HG02981 (cell line): ENCODE results near the gene GAS2L1.

Source experiments
- ATAC-seq: cut with Tn5 transposase; IDR thresholded peaks from one replicate; pipeline ENCODE4 v1.9.1; 2021; ENCODE audit warnings: mild to moderate bottlenecking, moderate library complexity; ENCODE audit not compliant: unreplicated experiment

GAS2L1 gene

GRCh38 chr22:29325785-29326315 lies 19.4 kb downstream of the GAS2L1 start:
- no peak for ATAC-seq

GRCh38 chr22:29326481-29326880 lies 20.0 kb downstream of the GAS2L1 start:
- no peak for ATAC-seq

- no peak for ATAC-seq
These were observed 20.8 kb downstream of the GAS2L1 start for GRCh38 chr22:29327089-29327764.

GRCh38 chr22:29328055-29328454 lies 21.6 kb downstream of the GAS2L1 start:
- ATAC-seq: no peak

GRCh38 chr22:29328566-29329500 lies 22.4 kb downstream of the GAS2L1 start:
- ATAC-seq: no peak

GRCh38 chr22:29329581-29329980 lies 23.1 kb downstream of the GAS2L1 start:
- no peak for ATAC-seq

- ATAC-seq: no peak
These were observed 23.8 kb downstream of the GAS2L1 start for GRCh38 chr22:29330291-29330690.

GRCh38 chr22:29330753-29331152 lies 24.3 kb downstream of the GAS2L1 start:
- no peak for ATAC-seq

GRCh38 chr22:29331213-29331612 lies 24.8 kb downstream of the GAS2L1 start:
- ATAC-seq: no peak

GRCh38 chr22:29331658-29332300 lies 25.3 kb downstream of the GAS2L1 start:
- no peak for ATAC-seq

- ATAC-seq: no peak
These were observed 26.5 kb downstream of the GAS2L1 start for GRCh38 chr22:29332886-29333496.

GRCh38 chr22:29334148-29334547 lies 27.7 kb downstream of the GAS2L1 start:
- ATAC-seq: no peak

- no peak for ATAC-seq
These were observed 28.4 kb downstream of the GAS2L1 start for GRCh38 chr22:29334696-29335344.

GRCh38 chr22:29335656-29336055 lies 29.2 kb downstream of the GAS2L1 start:
- no peak for ATAC-seq

- ATAC-seq: no peak
These were observed 30.5 kb downstream of the GAS2L1 start for GRCh38 chr22:29336751-29337490.

GRCh38 chr22:29337631-29338284 lies 31.3 kb downstream of the GAS2L1 start:
- ATAC-seq: no peak

- ATAC-seq: no peak
These were observed 31.9 kb downstream of the GAS2L1 start for GRCh38 chr22:29338398-29338797.

GRCh38 chr22:29339381-29340235 lies 33.2 kb downstream of the GAS2L1 start:
- no peak for ATAC-seq
